Endothelial cell of umbilical vein (primary cell): ENCODE data around the gene SS18.

Experiments used
- EZH2 ChIP-seq: IDR thresholded peaks from 2 replicates; pipeline ENCODE4 v1.6.1; 2012; ENCODE audit warnings: borderline replicate concordance, low read depth, mild to moderate bottlenecking, moderate library complexity, low read length, inconsistent platforms; ENCODE audit not compliant: severe bottlenecking
- POLR2A ChIP-seq: IDR thresholded peaks from 2 replicates; pipeline ENCODE4 v1.6.1; 2012; ENCODE audit warnings: low read depth, mild to moderate bottlenecking, control low read depth, low read length
- POLR2AphosphoS5 ChIP-seq: IDR thresholded peaks from 2 replicates; pipeline ENCODE4 v1.6.1; 2012; ENCODE audit warnings: low read depth, mild to moderate bottlenecking, control low read depth, low read length, moderate library complexity; ENCODE audit not compliant: insufficient read depth
- TF ChIP-seq, protein P1 (sequence below), 2 donors: IDR thresholded peaks; 1 replicate in 1 of 2; 2 replicates in 1 of 2; pipeline ENCODE4 v1.5.1; 2011; ENCODE audit warnings: low read length in 2 of 2, mild to moderate bottlenecking in 2 of 2, moderate library complexity in 2 of 2, control low read depth in 1 of 2, inconsistent platforms in 1 of 2, low read depth in 1 of 2; ENCODE audit not compliant: insufficient read depth in 1 of 2; ENCODE audit errors: extremely low read depth in 1 of 2

DNA sequence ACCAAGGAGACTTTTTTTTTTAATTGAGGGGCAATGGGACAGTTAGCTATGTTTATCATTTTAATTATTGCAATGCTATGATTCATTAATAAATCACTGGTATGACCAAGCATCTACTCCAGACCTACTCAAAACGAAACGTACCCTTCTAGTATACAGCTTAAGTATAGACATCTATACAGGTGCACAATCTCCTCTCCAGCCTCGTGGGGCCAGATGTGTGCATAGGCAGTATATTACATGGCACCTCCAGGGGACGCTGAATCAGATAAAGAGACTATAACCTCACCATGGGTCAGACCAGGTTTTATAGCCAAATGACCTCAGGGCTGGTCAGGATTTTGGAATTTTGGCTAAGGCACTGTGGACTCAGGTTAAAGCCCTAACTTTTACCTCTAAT, 86.6 kb downstream of the SS18 start:
- TF ChIP-seq, protein P1, sequence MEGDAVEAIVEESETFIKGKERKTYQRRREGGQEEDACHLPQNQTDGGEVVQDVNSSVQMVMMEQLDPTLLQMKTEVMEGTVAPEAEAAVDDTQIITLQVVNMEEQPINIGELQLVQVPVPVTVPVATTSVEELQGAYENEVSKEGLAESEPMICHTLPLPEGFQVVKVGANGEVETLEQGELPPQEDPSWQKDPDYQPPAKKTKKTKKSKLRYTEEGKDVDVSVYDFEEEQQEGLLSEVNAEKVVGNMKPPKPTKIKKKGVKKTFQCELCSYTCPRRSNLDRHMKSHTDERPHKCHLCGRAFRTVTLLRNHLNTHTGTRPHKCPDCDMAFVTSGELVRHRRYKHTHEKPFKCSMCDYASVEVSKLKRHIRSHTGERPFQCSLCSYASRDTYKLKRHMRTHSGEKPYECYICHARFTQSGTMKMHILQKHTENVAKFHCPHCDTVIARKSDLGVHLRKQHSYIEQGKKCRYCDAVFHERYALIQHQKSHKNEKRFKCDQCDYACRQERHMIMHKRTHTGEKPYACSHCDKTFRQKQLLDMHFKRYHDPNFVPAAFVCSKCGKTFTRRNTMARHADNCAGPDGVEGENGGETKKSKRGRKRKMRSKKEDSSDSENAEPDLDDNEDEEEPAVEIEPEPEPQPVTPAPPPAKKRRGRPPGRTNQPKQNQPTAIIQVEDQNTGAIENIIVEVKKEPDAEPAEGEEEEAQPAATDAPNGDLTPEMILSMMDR (IDR thresholded peaks at IDR 0.05; ENCODE audit: extremely low read depth in 1 of 2, insufficient read depth in 1 of 2, low read depth in 1 of 2, low read length in 2 of 2), result no peak
- TF ChIP-seq POLR2A, result no peak
- TF ChIP-seq POLR2AphosphoS5, result no peak
- TF ChIP-seq EZH2, result no peak
